H1 (cell line): ENCODE data around the gene SNX21.

ENCODE experiments used
- EP300 ChIP-seq, 2 experiments: IDR thresholded peaks; 1 replicate in 1 of 2; 2 replicates in 1 of 2; pipeline ENCODE4 v1.6.1; 2011 to 2012; ENCODE audit warnings: low read depth in 2 of 2, low read length in 2 of 2, mild to moderate bottlenecking in 2 of 2, borderline replicate concordance in 1 of 2, inconsistent platforms in 1 of 2, moderate library complexity in 1 of 2
- SIN3A ChIP-seq, 2 experiments: IDR thresholded peaks in 1 of 2; conservative IDR thresholded peaks in 1 of 2; 2 replicates each; pipeline ENCODE4 v1.6.1; 2011 to 2012; ENCODE audit warnings: low read length in 2 of 2, improper control_type of control experiment in 1 of 2, low read depth in 1 of 2, mild to moderate bottlenecking in 1 of 2
- TF ChIP-seq, protein P1 (sequence below), 3 experiments: IDR thresholded peaks; 1 replicate in 2 of 3; 2 replicates in 1 of 3; pipeline versions ENCODE4 v1.5.1 to v1.6.1; 2011; ENCODE audit warnings: low read length in 3 of 3, mild to moderate bottlenecking in 3 of 3, inconsistent platforms in 2 of 3, low read depth in 1 of 3, moderate library complexity in 1 of 3; ENCODE audit not compliant: insufficient read depth in 1 of 3; ENCODE audit errors: control extremely low read depth in 1 of 3

DNA sequence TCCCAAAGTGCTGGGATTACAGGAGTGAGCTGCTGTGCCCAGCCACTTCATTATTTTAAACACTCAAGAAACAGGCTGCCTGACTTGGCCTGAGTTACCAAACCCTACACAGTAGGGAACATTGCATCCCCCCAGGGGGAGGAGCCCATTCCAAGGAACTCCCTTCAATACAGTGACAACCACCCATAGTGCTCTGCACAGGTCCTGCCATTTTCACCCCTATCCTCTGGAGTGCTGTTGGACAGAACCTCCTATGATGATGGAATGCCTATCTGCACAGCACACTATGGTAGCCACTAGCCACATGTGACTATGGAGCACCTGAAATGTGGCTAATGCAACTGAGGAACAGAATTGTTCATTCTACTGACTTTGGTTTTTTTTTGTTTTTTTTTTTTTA lies 11.9 kb downstream of the SNX21 start:
- TF ChIP-seq, protein P1, sequence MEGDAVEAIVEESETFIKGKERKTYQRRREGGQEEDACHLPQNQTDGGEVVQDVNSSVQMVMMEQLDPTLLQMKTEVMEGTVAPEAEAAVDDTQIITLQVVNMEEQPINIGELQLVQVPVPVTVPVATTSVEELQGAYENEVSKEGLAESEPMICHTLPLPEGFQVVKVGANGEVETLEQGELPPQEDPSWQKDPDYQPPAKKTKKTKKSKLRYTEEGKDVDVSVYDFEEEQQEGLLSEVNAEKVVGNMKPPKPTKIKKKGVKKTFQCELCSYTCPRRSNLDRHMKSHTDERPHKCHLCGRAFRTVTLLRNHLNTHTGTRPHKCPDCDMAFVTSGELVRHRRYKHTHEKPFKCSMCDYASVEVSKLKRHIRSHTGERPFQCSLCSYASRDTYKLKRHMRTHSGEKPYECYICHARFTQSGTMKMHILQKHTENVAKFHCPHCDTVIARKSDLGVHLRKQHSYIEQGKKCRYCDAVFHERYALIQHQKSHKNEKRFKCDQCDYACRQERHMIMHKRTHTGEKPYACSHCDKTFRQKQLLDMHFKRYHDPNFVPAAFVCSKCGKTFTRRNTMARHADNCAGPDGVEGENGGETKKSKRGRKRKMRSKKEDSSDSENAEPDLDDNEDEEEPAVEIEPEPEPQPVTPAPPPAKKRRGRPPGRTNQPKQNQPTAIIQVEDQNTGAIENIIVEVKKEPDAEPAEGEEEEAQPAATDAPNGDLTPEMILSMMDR (IDR thresholded peaks at IDR 0.05; ENCODE audit: control extremely low read depth in 1 of 3, insufficient read depth in 1 of 3, low read depth in 1 of 3, low read length in 3 of 3): no peak
- TF ChIP-seq EP300 (IDR thresholded peaks at IDR 0.05; ENCODE audit: borderline replicate concordance in 1 of 2, low read depth in 2 of 2, low read length in 2 of 2) (no peak), SIN3A (conservative IDR thresholded peaks at IDR 0.05 in 1 of 2, IDR thresholded peaks at IDR 0.05 in 1 of 2; ENCODE audit: low read depth in 1 of 2, low read length in 2 of 2) (no peak)
